Coronary artery (tissue), 2 donors: ENCODE measurements around the gene TNFAIP8.

Source experiments
- DNase-seq: peaks from one replicate; pipeline ENCODE4 v3.0.0-alpha.2; 2017; ENCODE audit warnings: low spot score
- H3K27ac ChIP-seq, 2 donors: fragments of 200-600 bp; sonication (generic); one replicate each; pipeline ENCODE4 v1.5.1; 2016 to 2019
- H3K4me3 ChIP-seq: fragments of 200-600 bp; sonication (generic); 2 replicates; pipeline ENCODE4 v1.5.1; 2016; ENCODE audit warnings: mild to moderate bottlenecking, moderate library complexity
- CTCF ChIP-seq: fragments of 200-600 bp; sonication (generic); IDR thresholded peaks from one replicate; pipeline ENCODE4 v1.5.1; 2019; ENCODE audit warnings: antibody characterized with exemption

The TNFAIP8 gene

GRCh38 chr5:119388619-119389190 is 32.9 kb downstream of the TNFAIP8 start:
- no peak for TF ChIP-seq CTCF
- Histone ChIP-seq H3K4me3 (no peak overlapping the region), H3K27ac (peak overlapping the region; percentile 19 to 52)
- no peak for DNase-seq

GRCh38 chr5:119389288-119390030 is 33.6 kb downstream of the TNFAIP8 start:
- Histone ChIP-seq H3K27ac (peak overlapping the region; percentile 19 to 52), H3K4me3 (peak overlapping the region; percentile 14)
- no peak for TF ChIP-seq CTCF
- DNase-seq = no peak

GRCh38 chr5:119390404-119390803 is 34.6 kb downstream of the TNFAIP8 start:
- no peak for TF ChIP-seq CTCF
- DNase-seq = no peak
- Histone ChIP-seq H3K4me3 (no peak overlapping the region), H3K27ac (peak overlapping the region in 1 of 2 donors; percentile 19)

GRCh38 chr5:119393201-119393691 is 37.4 kb downstream of the TNFAIP8 start:
- no peak for TF ChIP-seq CTCF
- Histone ChIP-seq H3K27ac (peak overlapping the region in 1 of 2 donors; percentile 27), H3K4me3 (no peak overlapping the region)

GRCh38 chr5:119393746-119394145 is 37.9 kb downstream of the TNFAIP8 start:
- DNase-seq = no peak
- peak overlapping the region in 1 of 2 donors; percentile 27 for H3K27ac ChIP-seq
- no peak for TF ChIP-seq CTCF
- H3K4me3 ChIP-seq = no peak overlapping the region

More at GRCh38 chr5:119393201-119393691, 37.4 kb downstream of the TNFAIP8 start:
- DNase-seq = no peak

GRCh38 chr5:119395080-119395836 is 39.4 kb downstream of the TNFAIP8 start:
- DNase-seq = no peak
- Histone ChIP-seq H3K27ac (no peak overlapping the region), H3K4me3 (no peak overlapping the region)
- no peak for TF ChIP-seq CTCF
